ENCODE data around the gene EFCAB13.

The EFCAB13 gene

DNA sequence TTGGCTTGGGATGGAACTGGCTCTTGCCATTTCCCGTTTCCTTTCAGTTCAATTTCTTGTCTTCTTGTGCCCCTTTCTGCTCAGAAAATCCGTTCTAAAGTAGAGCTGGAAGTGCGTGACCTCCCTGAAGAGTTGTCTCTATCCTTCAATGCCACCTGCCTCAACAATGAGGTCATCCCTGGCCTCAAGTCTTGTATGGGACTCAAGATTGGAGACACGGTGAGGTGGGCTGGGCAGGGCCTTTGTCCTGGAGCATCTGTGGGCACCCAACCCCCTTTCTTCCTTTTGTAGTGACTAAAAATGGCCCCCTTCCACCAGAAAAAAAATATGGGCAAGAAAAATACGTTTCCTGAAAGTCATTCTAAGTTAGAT is 32.9 kb upstream of the EFCAB13 start:
- Histone ChIP-seq H3K9ac (no peak overlapping the region), H4K20me1 (ENCODE audit: insufficient read depth) (no peaks in the 10 kb centered on the region), H3K4me3 (IDR thresholded peaks at IDR 0.05; ENCODE audit: insufficient read depth, low read depth, low read length) (no peak overlapping the region), H3K27me3 (ENCODE audit: insufficient read depth, low read depth) (no peaks in the 10 kb centered on the region), H3K36me3 (ENCODE audit: insufficient read depth) (no peaks in the 10 kb centered on the region), H3K79me2 (ENCODE audit: insufficient read depth, low read depth) (no peaks in the 10 kb centered on the region), H2AFZ (ENCODE audit: low read depth) (no peak overlapping the region), H3K27ac (no peak overlapping the region), H3K4me2 (no peak overlapping the region), H3K4me1 (ENCODE audit: low read depth, poor library complexity, severe bottlenecking) (no peaks in the 10 kb centered on the region)
- TF ChIP-seq, protein P1, sequence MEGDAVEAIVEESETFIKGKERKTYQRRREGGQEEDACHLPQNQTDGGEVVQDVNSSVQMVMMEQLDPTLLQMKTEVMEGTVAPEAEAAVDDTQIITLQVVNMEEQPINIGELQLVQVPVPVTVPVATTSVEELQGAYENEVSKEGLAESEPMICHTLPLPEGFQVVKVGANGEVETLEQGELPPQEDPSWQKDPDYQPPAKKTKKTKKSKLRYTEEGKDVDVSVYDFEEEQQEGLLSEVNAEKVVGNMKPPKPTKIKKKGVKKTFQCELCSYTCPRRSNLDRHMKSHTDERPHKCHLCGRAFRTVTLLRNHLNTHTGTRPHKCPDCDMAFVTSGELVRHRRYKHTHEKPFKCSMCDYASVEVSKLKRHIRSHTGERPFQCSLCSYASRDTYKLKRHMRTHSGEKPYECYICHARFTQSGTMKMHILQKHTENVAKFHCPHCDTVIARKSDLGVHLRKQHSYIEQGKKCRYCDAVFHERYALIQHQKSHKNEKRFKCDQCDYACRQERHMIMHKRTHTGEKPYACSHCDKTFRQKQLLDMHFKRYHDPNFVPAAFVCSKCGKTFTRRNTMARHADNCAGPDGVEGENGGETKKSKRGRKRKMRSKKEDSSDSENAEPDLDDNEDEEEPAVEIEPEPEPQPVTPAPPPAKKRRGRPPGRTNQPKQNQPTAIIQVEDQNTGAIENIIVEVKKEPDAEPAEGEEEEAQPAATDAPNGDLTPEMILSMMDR (conservative IDR thresholded peaks at IDR 0.05; ENCODE audit: low read depth, low read length): no peak

DNA sequence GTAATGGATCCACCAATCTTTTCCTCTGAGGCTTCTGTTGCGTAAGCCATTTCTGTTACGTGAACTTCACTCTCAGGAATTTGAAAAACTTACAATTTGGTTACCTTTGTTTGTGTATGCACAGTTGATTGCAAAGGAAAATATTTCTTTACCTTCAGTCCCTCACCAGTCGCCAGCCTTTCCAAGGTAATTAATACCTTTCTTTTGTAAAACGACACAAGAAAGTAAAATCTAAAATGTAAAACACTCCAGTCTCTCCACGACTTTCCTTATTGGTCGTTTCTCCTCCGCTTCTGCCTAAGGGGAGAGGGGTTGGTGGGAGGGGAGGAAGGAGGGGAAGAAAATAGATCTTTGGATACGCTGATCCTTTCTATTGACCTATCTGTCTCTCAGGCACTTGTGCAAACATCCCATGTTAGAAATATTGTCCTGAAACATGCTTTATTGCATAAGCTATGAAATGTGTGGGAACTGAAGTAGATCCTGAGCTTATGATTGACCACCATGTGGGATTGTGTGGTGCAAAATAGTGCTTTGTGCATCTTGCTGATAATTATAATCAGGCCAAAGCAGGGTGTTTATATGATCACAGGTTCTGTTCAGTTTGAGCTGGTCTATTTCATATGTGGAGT is 32.4 kb upstream of the EFCAB13 start:
- Histone ChIP-seq H3K4me2 (no peak overlapping the region), H3K4me1 (ENCODE audit: low read depth, poor library complexity, severe bottlenecking) (no peaks in the 10 kb centered on the region), H3K27me3 (ENCODE audit: insufficient read depth, low read depth) (no peaks in the 10 kb centered on the region), H4K20me1 (ENCODE audit: insufficient read depth) (no peaks in the 10 kb centered on the region), H3K4me3 (IDR thresholded peaks at IDR 0.05; ENCODE audit: insufficient read depth, low read depth, low read length) (no peak overlapping the region), H3K36me3 (ENCODE audit: insufficient read depth) (no peaks in the 10 kb centered on the region), H3K79me2 (ENCODE audit: insufficient read depth, low read depth) (no peaks in the 10 kb centered on the region), H3K27ac (no peak overlapping the region), H3K9ac (no peak overlapping the region), H2AFZ (ENCODE audit: low read depth) (no peak overlapping the region)
- TF ChIP-seq, protein P1 (conservative IDR thresholded peaks at IDR 0.05; ENCODE audit: low read depth, low read length): no peak

DNA sequence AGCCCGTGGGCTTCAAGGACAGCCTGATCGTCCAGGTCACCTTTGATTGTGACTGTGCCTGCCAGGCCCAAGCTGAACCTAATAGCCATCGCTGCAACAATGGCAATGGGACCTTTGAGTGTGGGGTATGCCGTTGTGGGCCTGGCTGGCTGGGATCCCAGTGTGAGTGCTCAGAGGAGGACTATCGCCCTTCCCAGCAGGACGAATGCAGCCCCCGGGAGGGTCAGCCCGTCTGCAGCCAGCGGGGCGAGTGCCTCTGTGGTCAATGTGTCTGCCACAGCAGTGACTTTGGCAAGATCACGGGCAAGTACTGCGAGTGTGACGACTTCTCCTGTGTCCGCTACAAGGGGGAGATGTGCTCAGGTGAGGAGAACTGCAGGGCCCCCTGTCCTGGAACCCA is 31.5 kb upstream of the EFCAB13 start:
- Histone ChIP-seq H3K4me1 (ENCODE audit: low read depth, poor library complexity, severe bottlenecking) (no peaks in the 10 kb centered on the region), H3K4me3 (IDR thresholded peaks at IDR 0.05; ENCODE audit: insufficient read depth, low read depth, low read length) (no peak overlapping the region), H4K20me1 (ENCODE audit: insufficient read depth) (no peaks in the 10 kb centered on the region), H2AFZ (ENCODE audit: low read depth) (no peak overlapping the region), H3K27ac (no peak overlapping the region), H3K79me2 (ENCODE audit: insufficient read depth, low read depth) (no peaks in the 10 kb centered on the region), H3K36me3 (ENCODE audit: insufficient read depth) (no peaks in the 10 kb centered on the region), H3K4me2 (no peak overlapping the region), H3K9ac (no peak overlapping the region), H3K27me3 (ENCODE audit: insufficient read depth, low read depth) (no peaks in the 10 kb centered on the region)
- TF ChIP-seq, protein P1 (conservative IDR thresholded peaks at IDR 0.05; ENCODE audit: low read depth, low read length): no peak

DNA sequence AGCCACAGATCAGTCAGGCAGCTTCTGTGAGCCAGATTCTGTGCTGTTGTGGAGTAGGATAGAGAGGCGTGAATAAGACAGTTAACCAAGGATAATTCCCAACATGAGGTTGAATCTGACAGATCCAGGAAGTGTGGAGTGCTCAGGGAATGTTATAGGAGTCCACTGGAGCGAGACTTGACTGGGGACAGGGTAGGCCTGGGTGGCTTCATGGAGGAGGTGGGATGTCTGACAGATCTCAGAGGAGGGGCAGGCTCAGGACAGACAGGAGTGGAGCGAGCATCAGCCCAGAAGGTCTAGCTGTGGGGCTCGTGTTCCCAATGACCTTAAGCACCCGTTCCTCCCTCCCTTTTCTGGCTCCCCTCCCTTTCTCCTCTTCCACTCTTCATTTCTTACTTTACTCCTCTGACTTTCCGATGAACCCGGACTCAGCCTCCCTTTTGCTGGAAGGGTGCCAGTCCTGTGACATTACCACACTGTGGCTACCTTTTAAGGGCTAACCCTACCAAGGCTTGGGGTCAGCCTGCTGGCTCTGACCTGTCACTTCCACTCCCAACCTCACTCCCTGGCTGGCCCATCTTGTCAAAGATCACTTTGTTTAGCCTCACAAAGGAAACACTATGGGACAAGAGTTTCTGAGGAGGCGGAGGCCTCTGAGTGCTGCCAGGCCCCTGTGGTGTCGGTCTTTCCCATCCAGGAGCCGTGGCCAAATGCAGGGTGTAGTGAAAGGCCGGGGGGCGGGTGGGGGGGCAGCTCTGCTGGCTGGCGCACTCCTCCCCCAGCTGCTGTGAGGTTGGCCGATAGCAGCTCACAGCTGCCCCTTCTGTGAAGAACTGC is 28.5 kb upstream of the EFCAB13 start:
- H3K27ac ChIP-seq: no peak overlapping the region
- H3K4me2 ChIP-seq: no peak overlapping the region
- no peaks in the 10 kb centered on the region for H3K36me3 ChIP-seq (ENCODE audit: insufficient read depth)
- H3K9ac ChIP-seq: no peak overlapping the region
- TF ChIP-seq, protein P1 (conservative IDR thresholded peaks at IDR 0.05; ENCODE audit: low read depth, low read length): no peak
- no peak overlapping the region for H3K4me3 ChIP-seq (IDR thresholded peaks at IDR 0.05; ENCODE audit: insufficient read depth, low read depth, low read length)
- no peaks in the 10 kb centered on the region for H3K27me3 ChIP-seq (ENCODE audit: insufficient read depth, low read depth)
- H3K79me2 ChIP-seq (ENCODE audit: insufficient read depth, low read depth): no peaks in the 10 kb centered on the region
- H4K20me1 ChIP-seq (ENCODE audit: insufficient read depth): no peaks in the 10 kb centered on the region
- no peaks in the 10 kb centered on the region for H3K4me1 ChIP-seq (ENCODE audit: low read depth, poor library complexity, severe bottlenecking)
- H2AFZ ChIP-seq (ENCODE audit: low read depth): no peak overlapping the region

Measured in KMS-11 (cell line).